CD4-positive, alpha-beta T cell treated with Interleukin-2 at 100 ng/mL for 4 hours (primary cell): ENCODE data around the gene ZNF319.

ENCODE experiments used
- DNase-seq: peaks from one replicate; pipeline ENCODE4 v3.0.0-alpha.2; 2020; ENCODE audit warnings: low spot score

Gene ZNF319

DNA sequence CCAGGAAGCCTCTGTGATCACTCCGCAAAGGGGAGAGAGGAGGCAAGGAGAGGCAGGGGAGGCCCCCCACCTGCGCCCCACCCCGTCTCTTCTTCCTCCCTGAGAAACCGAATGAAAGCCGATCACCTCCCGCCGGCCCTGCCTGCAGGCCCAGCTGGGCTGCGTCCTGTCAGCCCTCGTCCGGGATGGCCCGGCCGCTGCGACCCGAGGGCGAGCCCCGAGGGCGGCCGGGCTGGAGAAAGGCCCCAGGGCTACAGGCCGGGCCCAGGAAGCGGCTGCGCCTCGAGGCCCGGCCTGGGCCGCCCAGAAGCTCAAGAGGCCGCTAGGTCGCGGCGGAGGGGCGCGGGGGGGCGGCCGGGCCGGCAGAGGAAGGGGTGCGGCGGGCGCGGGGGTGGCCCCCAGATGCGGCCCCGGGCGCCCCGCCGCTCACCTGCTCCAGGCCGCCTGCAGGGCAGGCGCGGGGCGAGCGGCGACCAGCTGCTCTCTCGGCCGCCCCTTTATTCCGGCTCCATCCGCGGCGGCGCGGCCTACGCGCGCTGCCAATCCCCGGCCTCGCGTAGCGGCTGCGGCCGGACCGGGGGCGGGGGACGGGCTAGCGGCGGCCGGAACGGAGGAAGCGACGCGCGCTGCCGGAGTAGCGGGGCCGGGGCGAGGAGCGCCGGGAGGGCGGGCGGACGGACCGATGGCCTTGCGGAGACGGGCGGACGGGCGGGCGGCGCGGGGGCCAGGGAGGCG is at the start of gene ZNF319:
Gene ZNF319 (minus strand): TSS at position 702 of the 735 bp plus-strand sequence. CDS start 2,407 bp downstream, outside the sequence.
- DNase-seq = peak; percentile 8

DNA sequence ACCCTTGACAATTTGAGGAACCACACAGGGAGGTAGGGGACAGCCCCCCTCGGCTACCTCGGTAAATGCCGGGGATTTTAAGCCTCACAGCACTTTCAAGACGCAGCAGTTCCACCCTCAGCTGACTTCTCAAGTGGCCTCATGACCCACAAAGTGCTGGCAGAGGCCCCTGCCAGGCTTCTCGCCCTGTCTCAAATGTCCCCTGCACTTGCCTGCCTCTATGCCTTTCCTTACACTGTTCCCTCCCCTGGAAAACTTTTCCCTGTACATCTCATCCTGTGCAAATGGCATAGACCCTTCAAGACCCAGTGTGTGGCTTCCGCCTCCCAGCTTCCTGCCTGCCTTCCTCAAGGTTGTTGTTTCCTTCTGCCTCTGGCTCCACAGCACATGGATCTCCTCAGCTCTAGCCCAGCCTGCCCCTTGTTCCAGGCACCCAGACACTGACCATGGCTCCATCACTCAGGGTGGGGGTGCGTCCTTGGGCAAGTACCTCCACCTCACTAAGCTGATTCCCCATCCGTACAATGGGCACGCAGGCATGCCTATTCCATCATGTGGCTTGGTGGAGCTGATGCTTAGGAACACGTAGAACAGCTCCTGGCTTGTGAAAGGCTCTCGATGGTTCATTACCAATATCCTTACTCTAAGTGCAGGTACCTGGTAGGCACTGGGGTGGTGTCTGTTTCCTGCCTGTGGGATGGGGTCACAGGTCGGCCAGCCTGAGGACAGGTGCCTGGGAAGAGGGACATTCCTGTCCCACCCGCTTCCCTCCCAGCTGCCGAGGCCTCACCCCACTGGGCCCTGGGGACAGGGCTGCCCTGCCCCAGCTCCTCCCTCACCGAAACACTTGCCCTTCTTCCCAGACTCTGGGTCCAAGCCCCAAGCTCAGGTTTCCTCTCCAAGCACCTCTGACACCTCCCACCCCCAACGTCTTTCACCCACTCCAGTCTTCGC is 49.0 kb upstream of the ZNF319 start:
- DNase-seq = no peak

DNA sequence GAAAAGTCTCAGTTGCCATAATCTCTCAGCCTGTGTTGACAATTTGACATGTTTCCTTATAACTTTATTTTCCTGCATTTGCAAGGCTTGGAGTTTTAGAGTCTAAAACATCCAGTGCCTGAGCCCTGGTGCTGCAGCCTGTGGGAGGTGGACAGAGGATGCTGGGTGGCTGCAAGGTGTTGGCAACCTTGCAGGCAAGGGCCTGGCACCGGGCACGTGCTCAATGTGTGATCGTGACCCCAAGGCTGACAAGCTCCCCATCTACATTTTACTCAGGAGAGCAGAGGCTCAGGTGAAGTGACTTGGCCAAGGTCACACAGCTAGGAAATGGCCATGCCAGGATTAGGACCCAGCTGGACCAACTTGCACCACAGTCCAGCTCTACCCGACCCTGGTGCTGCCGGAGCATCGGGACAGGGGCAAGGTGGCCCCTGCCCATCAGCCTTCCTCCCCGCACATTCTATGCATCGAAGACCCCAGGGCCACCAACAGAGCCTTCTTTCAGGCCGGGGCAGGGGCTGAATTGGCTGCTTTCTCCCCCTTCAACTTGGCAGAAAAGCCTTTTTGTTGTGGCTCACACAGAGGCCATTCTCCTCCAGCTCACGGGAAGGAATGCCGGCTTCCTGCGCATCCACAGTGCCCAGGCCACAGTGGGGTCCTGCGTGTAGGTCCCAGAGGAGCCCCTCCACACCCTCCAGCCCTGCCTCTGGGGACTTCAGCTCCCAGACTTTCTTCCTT is 48.2 kb upstream of the ZNF319 start:
- no peak for DNase-seq

GRCh38 chr16:58047557-58048348 is 47.3 kb upstream of the ZNF319 start:
- DNase-seq = no peak

DNA sequence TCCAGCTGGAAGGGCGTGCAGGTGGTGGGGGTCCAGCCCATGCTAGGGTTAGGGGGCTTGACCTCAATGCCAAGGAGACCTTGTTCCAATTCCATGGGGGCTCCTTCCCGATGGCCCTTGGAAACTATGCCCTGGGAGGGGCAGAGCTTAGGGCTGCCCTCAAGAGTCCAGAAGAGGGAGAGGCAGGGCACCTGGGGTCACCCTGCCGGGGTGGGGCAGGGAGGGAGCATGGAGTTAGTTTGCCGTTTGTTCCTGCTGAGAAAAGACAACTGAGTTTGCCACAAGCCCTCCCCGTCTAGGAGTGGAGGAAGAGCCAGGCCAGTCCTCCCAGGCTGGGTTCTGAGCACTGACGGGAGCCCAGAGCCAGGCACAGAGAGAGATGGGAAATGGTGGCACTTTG is 46.5 kb upstream of the ZNF319 start:
- no peak for DNase-seq

GRCh38 chr16:58046054-58046881 is 45.8 kb upstream of the ZNF319 start:
- DNase-seq = no peak

DNA sequence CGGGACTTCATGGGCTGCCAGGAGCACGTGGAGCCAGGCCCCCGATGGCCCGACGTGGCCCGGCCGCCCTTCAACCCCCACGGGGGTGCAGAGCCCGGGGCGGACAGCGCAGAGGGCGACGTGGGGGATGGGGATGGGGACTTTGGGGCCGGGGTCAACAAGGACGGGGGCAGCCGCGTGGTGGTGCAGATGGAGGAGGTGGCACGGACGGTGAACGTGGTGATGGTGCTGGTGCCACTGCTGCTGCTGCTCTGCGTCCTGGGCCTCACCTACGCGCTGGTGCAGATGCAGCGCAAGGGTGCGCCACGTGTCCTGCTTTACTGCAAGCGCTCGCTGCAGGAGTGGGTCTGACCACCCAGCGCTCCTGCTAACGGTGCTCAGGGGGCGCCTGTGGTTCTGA is 44.6 kb upstream of the ZNF319 start:
- DNase-seq = no peak

- DNase-seq = no peak
Observed at GRCh38 chr16:58044266-58045019, 44.0 kb upstream of the ZNF319 start.

- no peak for DNase-seq
Observed at GRCh38 chr16:58043571-58044155, 43.2 kb upstream of the ZNF319 start.

DNA sequence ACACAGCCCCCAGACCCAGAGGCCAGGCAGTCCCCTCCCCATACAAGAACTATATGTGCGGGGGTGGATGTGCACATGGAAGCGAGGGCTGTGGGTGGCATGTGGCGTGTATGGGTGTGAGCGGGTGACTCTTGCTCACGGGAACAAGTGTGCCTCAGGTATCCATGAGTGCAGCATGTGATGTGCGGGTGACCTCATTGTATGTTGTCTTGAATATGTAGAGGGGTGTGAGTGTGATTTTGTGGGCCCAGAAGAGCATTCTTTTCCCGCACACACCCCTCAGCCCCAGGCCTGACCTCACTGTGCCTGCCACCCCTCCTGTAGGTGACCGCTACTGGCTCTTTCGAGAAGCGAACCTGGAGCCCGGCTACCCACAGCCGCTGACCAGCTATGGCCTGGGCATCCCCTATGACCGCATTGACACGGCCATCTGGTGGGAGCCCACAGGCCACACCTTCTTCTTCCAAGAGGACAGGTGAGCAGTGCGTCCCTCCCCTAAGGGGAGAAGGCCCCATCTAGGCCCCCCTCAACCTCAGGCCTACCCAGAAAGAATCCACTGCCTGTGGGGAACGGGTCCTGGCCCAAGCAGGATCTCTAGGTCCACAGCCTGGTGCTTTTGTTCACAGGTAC is 42.5 kb upstream of the ZNF319 start:
- no peak for DNase-seq

DNA sequence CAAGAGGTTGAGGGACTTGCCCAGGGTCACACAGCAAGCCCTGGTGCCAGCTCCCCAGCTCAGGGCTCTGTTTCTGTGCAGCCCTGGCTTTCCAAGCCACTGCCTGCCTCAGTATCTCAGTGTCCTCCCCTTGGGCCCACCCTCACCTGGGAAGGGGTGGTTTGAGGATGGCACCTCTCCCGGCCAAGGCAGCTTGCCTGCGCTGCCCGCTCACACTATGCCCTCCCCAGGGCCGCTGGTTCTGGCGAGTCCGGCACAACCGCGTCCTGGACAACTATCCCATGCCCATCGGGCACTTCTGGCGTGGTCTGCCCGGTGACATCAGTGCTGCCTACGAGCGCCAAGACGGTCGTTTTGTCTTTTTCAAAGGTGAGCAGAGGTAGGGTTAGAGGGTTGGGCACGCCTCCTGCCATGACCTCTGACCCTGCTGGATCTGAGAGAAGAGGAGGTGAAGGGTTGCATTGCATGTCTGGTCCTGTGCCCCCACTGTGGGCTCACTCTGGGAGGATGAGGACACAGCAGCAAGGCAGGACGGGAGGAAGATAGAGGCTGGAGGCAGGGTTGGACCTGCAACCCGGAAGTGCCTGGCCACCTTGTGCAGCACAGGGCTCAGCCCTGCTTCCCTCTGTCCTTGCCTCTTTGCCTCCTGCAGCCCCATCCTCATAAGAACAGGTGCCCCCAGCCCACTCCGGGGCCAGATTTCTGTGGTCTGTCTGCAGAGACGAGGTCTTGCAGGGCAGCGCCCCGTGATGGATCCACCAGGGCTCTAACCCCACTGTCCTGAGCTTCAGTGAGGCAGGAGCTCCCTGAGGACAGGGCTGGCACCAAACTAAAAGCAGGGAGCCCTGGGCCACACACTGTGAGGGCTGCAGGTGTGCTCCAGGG is 41.8 kb upstream of the ZNF319 start:
- no peak for DNase-seq

DNA sequence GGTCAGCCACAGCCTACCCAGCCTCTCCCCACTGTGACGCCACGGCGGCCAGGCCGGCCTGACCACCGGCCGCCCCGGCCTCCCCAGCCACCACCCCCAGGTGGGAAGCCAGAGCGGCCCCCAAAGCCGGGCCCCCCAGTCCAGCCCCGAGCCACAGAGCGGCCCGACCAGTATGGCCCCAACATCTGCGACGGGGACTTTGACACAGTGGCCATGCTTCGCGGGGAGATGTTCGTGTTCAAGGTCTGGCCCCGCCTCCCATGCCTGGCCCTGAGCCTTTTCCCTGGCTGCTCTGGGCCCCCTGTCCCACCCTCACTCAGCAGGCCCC is 41.1 kb upstream of the ZNF319 start:
- no peak for DNase-seq

- no peak for DNase-seq
Observed at GRCh38 chr16:58040945-58041627, 40.6 kb upstream of the ZNF319 start.

GRCh38 chr16:58040496-58040846 is 40.0 kb upstream of the ZNF319 start:
- DNase-seq = no peak

GRCh38 chr16:58039829-58040495 is 39.5 kb upstream of the ZNF319 start:
- DNase-seq = no peak

DNA sequence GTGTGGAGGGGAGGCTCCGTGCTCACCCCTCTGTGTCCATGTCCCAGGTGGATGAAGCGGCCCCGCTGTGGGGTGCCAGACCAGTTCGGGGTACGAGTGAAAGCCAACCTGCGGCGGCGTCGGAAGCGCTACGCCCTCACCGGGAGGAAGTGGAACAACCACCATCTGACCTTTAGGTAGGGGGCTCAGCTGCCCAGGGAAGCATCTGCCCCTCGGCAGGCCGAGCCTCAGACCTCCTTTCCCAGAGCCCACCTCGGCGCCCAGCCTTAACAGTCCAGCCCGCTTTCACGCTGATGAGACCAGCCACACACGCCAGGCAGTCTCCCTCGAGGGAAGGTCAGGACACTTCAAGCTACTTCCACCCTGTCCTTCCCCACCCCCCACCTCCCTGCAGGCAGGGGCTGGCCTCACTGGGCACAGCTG is 37.8 kb upstream of the ZNF319 start:
- DNase-seq = no peak
